SK-N-SH (cell line): Measurements from ENCODE around the gene SCAMP3. TPM values are rescaled to one million over a fixed set of nuclear protein-coding genes. Genes with fewer than 3 reads are reported as not detected.
A peak's percentile ranks its signal among the peaks of the same experiment; 100 is the strongest.

Experiments
- CTCF ChIA-PET: fragments of 300-600, 350-600 bp; formaldehyde crosslinking; extraction: SDS; loops from one replicate; lab custom pipeline; 2021; lab: Yijun Ruan, JAX
- POLR2A ChIA-PET: fragments of 350-600 bp; sonication (Branson Sonifier 250); formaldehyde crosslinking; extraction: SDS; loops from one replicate; lab custom pipeline; 2020; ENCODE audit warnings: antibody characterized with exemption, inconsistent platforms; lab: Yijun Ruan, JAX
- DNase-seq: peaks from one replicate; pipeline ENCODE4 v3.0.0; 2012
- H2AFZ ChIP-seq: fragments of 200-600 bp; sonication (generic); 2 replicates; pipeline ENCODE4 v1.8.1; 2016; ENCODE audit warnings: antibody characterized with exemption, mild to moderate bottlenecking, low read depth
- H3F3A ChIP-seq: fragments of 200-600 bp; sonication (generic); replicated peaks from 2 replicates; pipeline ENCODE3; 2016; ENCODE audit warnings: antibody characterized with exemption, mild to moderate bottlenecking; ENCODE audit not compliant: insufficient read depth
- H3K27ac ChIP-seq, 2 experiments: fragments of 200-500 bp in 1 of 2; fragments of 200-600 bp in 1 of 2; sonication (Bioruptor generic) in 1 of 2; sonication (generic), shearing (Covaris generic) in 1 of 2; 2 replicates each; pipeline versions ENCODE4 v1.5.1 to v1.6.1; 2014 to 2016; ENCODE audit warnings: low read depth in 2 of 2, inconsistent platforms in 1 of 2, low read length in 1 of 2, mild to moderate bottlenecking in 1 of 2, mixed read lengths in 1 of 2
- H3K27me3 ChIP-seq: fragments of 200-600 bp; sonication (generic), shearing (Covaris generic); 2 replicates; pipeline ENCODE4 v1.6.1; 2016; ENCODE audit warnings: mixed run types; ENCODE audit not compliant: insufficient read depth
- H3K36me3 ChIP-seq, 2 experiments: fragments of 200-500 bp in 1 of 2; fragments of 200-600 bp in 1 of 2; sonication (Bioruptor generic) in 1 of 2; sonication (generic) in 1 of 2; replicated peaks in 1 of 2; 2 replicates each; pipeline versions ENCODE3 to v1.5.1; 2014 to 2016; ENCODE audit warnings: low read length in 1 of 2, mild to moderate bottlenecking in 1 of 2; ENCODE audit not compliant: insufficient read depth in 2 of 2, control insufficient read depth in 1 of 2
- H3K4me1 ChIP-seq, 2 experiments: fragments of 200-500 bp in 1 of 2; fragments of 200-600 bp in 1 of 2; sonication (Bioruptor generic) in 1 of 2; sonication (generic), shearing (Covaris generic) in 1 of 2; 2 replicates each; pipeline versions ENCODE4 v1.5.1 to v1.6.1; 2014 to 2016; ENCODE audit warnings: low read depth in 1 of 2, low read length in 1 of 2, mixed run types in 1 of 2; ENCODE audit not compliant: insufficient read depth in 2 of 2, control insufficient read depth in 1 of 2
- H3K4me2 ChIP-seq: fragments of 200-600 bp; sonication (generic), shearing (Covaris generic); 2 replicates; pipeline ENCODE4 v1.6.1; 2017; ENCODE audit warnings: mixed run types
- H3K4me3 ChIP-seq, 2 experiments: fragments of 200-500 bp in 1 of 2; fragments of 200-600 bp in 1 of 2; sonication (Bioruptor generic) in 1 of 2; sonication (generic), shearing (Covaris generic) in 1 of 2; 2 replicates each; pipeline versions ENCODE4 v1.5.1 to v1.8.1; 2014 to 2016; ENCODE audit warnings: low read depth in 2 of 2, inconsistent platforms in 1 of 2, low read length in 1 of 2, mild to moderate bottlenecking in 1 of 2, mixed read lengths in 1 of 2, moderate library complexity in 1 of 2
- H3K79me2 ChIP-seq: fragments of 200-600 bp; sonication (generic); 2 replicates; pipeline ENCODE4 v1.8.1; 2017; ENCODE audit warnings: mild to moderate bottlenecking; ENCODE audit not compliant: insufficient read depth
- H3K9ac ChIP-seq: fragments of 200-600 bp; sonication (generic); 2 replicates; pipeline ENCODE4 v1.6.1; 2017; ENCODE audit warnings: mixed run types
- H3K9me2 ChIP-seq: fragments of 200-600 bp; sonication (generic); 2 replicates; pipeline ENCODE4 v1.6.1; 2017; ENCODE audit warnings: mixed run types
- H3K9me3 ChIP-seq: fragments of 200-600 bp; sonication (generic); 2 replicates; pipeline ENCODE4 v1.6.1; 2017; ENCODE audit warnings: mixed run types, mild to moderate bottlenecking, moderate library complexity
- H4K20me1 ChIP-seq: fragments of 200-600 bp; sonication (generic); 2 replicates; pipeline ENCODE4 v1.6.1; 2017; ENCODE audit warnings: mild to moderate bottlenecking, mixed run types; ENCODE audit not compliant: insufficient read depth
- CTCF ChIP-seq: fragments of 200-600 bp; sonication (generic); IDR thresholded peaks from 2 replicates; pipeline ENCODE4 v1.6.1; 2017; ENCODE audit warnings: antibody characterized with exemption, mild to moderate bottlenecking, moderate library complexity
- EP300 ChIP-seq, 2 experiments: IDR thresholded peaks; 2 replicates each; pipeline versions ENCODE4 v1.4.0 to v1.6.1; 2012; ENCODE audit warnings: borderline replicate concordance in 1 of 2, low read depth in 1 of 2, low read length in 1 of 2
- FOSL2 ChIP-seq: IDR thresholded peaks from 2 replicates; pipeline ENCODE4 v1.4.0; 2012; ENCODE audit warnings: low read depth, mild to moderate bottlenecking, moderate library complexity, borderline replicate concordance
- FOXJ3 ChIP-seq: sonication (generic); formaldehyde crosslinking; IDR thresholded peaks from 2 replicates; pipeline ENCODE4 v1.5.1; 2020; ENCODE audit warnings: mild to moderate bottlenecking, missing genetic modification reagents
- FOXM1 ChIP-seq: IDR thresholded peaks from 2 replicates; pipeline ENCODE4 v1.4.0; 2012; ENCODE audit warnings: low read depth, mild to moderate bottlenecking
- IRF3 ChIP-seq: fragments of 150-350 bp; IDR thresholded peaks from 2 replicates; pipeline ENCODE4 v1.6.1; 2016; ENCODE audit warnings: mild to moderate bottlenecking, low read depth, low read length
- JUND ChIP-seq: IDR thresholded peaks from 2 replicates; pipeline ENCODE4 v1.4.0; 2012
- MAX ChIP-seq: IDR thresholded peaks from 2 replicates; pipeline ENCODE4 v1.4.0; 2012; ENCODE audit warnings: low read depth
- MEF2A ChIP-seq: IDR thresholded peaks from 2 replicates; pipeline ENCODE4 v1.4.0; 2012; ENCODE audit warnings: low read depth, borderline replicate concordance
- MXI1 ChIP-seq: IDR thresholded peaks from 2 replicates; pipeline ENCODE4 v1.6.1; 2012; ENCODE audit warnings: mild to moderate bottlenecking, low read depth, low read length, improper control_type of control experiment
- PBX3 ChIP-seq: IDR thresholded peaks from 2 replicates; pipeline ENCODE4; 2012
- RCOR1 ChIP-seq: fragments of 150-350 bp; IDR thresholded peaks from 2 replicates; pipeline ENCODE4 v1.6.1; 2017; ENCODE audit warnings: antibody characterized with exemption, low read length
- RFX5 ChIP-seq: IDR thresholded peaks from 2 replicates; pipeline ENCODE4 v1.6.1; 2012; ENCODE audit warnings: mild to moderate bottlenecking, improper control_type of control experiment, low read length
- RXRA ChIP-seq: IDR thresholded peaks from 2 replicates; pipeline ENCODE4 v1.4.0; 2012; ENCODE audit warnings: low read depth, mild to moderate bottlenecking, borderline replicate concordance
- SMC3 ChIP-seq: IDR thresholded peaks from 2 replicates; pipeline ENCODE4 v1.6.1; 2012; ENCODE audit warnings: low read depth, low read length, improper control_type of control experiment
- TAF1 ChIP-seq: IDR thresholded peaks from 2 replicates; pipeline ENCODE4 v1.6.1; 2012; ENCODE audit warnings: low read depth, mild to moderate bottlenecking, low read length, moderate library complexity, borderline replicate concordance
- TCF12 ChIP-seq: IDR thresholded peaks from 2 replicates; pipeline ENCODE4 v1.4.0; 2012
- YY1 ChIP-seq: IDR thresholded peaks from 2 replicates; pipeline ENCODE4 v1.4.0; 2012; ENCODE audit warnings: low read depth, mild to moderate bottlenecking
- ZBTB33 ChIP-seq: IDR thresholded peaks from 2 replicates; pipeline ENCODE4 v1.4.0; 2012; ENCODE audit warnings: low read depth, borderline replicate concordance
- WGBS: methylation state at CpG from one replicate; pipeline ENCODE4 v1.1.6; 2017; ENCODE audit warnings: low lambda C conversion rate; 5-methylcytosine and 5-hydroxymethylcytosine counted together
- polyA plus RNA-seq, 3 experiments: library from polyadenylated mRNA; depleted of rRNA; stranded (reverse); fragments of >200 nt; gene quantifications; 2 replicates each; pipeline ENCODE4 v1.2.3, GENCODE V29; 2012

Gene SCAMP3
- polyA plus RNA-seq, 1 of the 3 experiments (the other 2 are of a cell fraction): 193 TPM

- peaks cover 0 to 15% of the 10 kb centered on the region in 2 experiments; a peak in 2 of 4 replicates for H3K4me1 ChIP-seq
- H3K36me3 ChIP-seq: peaks cover 33 to 34% of the 10 kb centered on the region in 2 experiments
- H3K9me2 ChIP-seq: no peaks in the 10 kb centered on the region
- H3K9me3 ChIP-seq: no peaks in the 10 kb centered on the region
- 2% methylated on average over 39 of the region's 44 CpGs for WGBS
- H3K27me3 ChIP-seq: no peaks in the 10 kb centered on the region
- ChIA-PET CTCF (interaction anchor here (0.8 to 13.2 kb wide), 7 partner anchors 12 to 274 kb away, joined by 3 to 126 read pairs (median 4); partner anchors contain the start of gene ENTREP3), POLR2A (interaction anchor here (0.6 to 2.3 kb wide), 11 partner anchors 9 to 586 kb away, joined by 3 to 13 read pairs (median 5); partner anchors contain the start of genes ENTREP3, KRTCAP2, MTX1 and RUSC1)
- H3K9ac ChIP-seq: peak overlapping the region; percentile 88
- H3K4me2 ChIP-seq: peak overlapping the region; percentile 86
- TF ChIP-seq YY1 (peak; percentile 89), RFX5 (peak; percentile 66), MXI1 (no peak)
- H2AFZ ChIP-seq: no peak overlapping the region
- H3K4me3 ChIP-seq: peak overlapping the region; percentile 72 to 94
- peak; percentile 83 for DNase-seq
- peaks cover 41% of the 10 kb centered on the region for H3K79me2 ChIP-seq
- peak overlapping the region; percentile 86 to 93 for H3K27ac ChIP-seq
- peaks cover 15% of the 10 kb centered on the region for H4K20me1 ChIP-seq
- H3F3A ChIP-seq: peaks cover 12% of the 10 kb centered on the region
Measured at GRCh38 chr1:155272466-155273342, 10.5 kb upstream of the SCAMP3 start.

- H2AFZ ChIP-seq: no peak overlapping the region
- peaks cover 57 to 59% of the 10 kb centered on the region in 2 experiments for H3K36me3 ChIP-seq
- peaks cover 41% of the 10 kb centered on the region for H3K79me2 ChIP-seq
- H3K9me2 ChIP-seq: no peaks in the 10 kb centered on the region
- H3F3A ChIP-seq: peaks cover 17% of the 10 kb centered on the region
- H3K27me3 ChIP-seq: no peaks in the 10 kb centered on the region
- no peak overlapping the region for H3K4me2 ChIP-seq
- H3K4me1 ChIP-seq: peaks cover 0 to 12% of the 10 kb centered on the region in 2 experiments; a peak in 2 of 4 replicates
- no peaks in the 10 kb centered on the region for H3K9me3 ChIP-seq
- H3K9ac ChIP-seq: no peak overlapping the region
- no peak overlapping the region for H3K4me3 ChIP-seq
- ChIA-PET CTCF (interaction anchor here (0.9 to 13.2 kb wide), 2 partner anchors 10 to 19 kb away, joined by 3 to 126 read pairs; no protein-coding TSS in a partner anchor), POLR2A (no interaction called here)
- 94% methylated on average over 16 of the region's 21 CpGs for WGBS
- peaks cover 15% of the 10 kb centered on the region for H4K20me1 ChIP-seq
- H3K27ac ChIP-seq: no peak overlapping the region
- DNase-seq: no peak
- no peak for TF ChIP-seq SMC3
- TF ChIP-seq RXRA: no peak
- no peak for TF ChIP-seq PBX3
- no peak for TF ChIP-seq MXI1
- no peak for TF ChIP-seq JUND
- TF ChIP-seq ZBTB33: no peak
- no peak for TF ChIP-seq TAF1
- no peak for TF ChIP-seq FOXJ3
- no peak for TF ChIP-seq IRF3
- no peak for TF ChIP-seq CTCF
- TF ChIP-seq EP300 (IDR thresholded peaks at IDR 0.05; ENCODE audit: borderline replicate concordance in 1 of 2, low read depth in 1 of 2, low read length in 1 of 2): no peak
- no peak for TF ChIP-seq MEF2A
- no peak for TF ChIP-seq TCF12
- TF ChIP-seq FOXM1: no peak
- TF ChIP-seq RCOR1: no peak
- TF ChIP-seq RFX5: no peak
- no peak for TF ChIP-seq FOSL2
- no peak for TF ChIP-seq MAX
Measured at GRCh38 chr1:155269381-155269780, 7.2 kb upstream of the SCAMP3 start.
